NOMO-1 treated with dmso at 0.1 percent for 144 hours (cell line): ENCODE measurements around the gene SUPT20H.

Experiments
- DNase-seq: peaks from one replicate; lab custom pipeline; 2025; ENCODE audit not compliant: unreplicated experiment; lab: John Stamatoyannopoulos, UW

Gene SUPT20H

GRCh38 chr13:37009692-37010091 is 49.8 kb downstream of the SUPT20H start:
- DNase-seq, result no peak

GRCh38 chr13:37001921-37002250 is 57.6 kb downstream of the SUPT20H start:
- no peak for DNase-seq

- DNase-seq, result peak; percentile 73
Measured at GRCh38 chr13:36999054-36999714, 60.3 kb downstream of the SUPT20H start, which contains the start of gene ALG5. TSS of gene ALG5 (minus strand) at chr13:36999340. CDS start at chr13:36999300, 40 bp downstream.

GRCh38 chr13:36998624-36999041 is 60.9 kb downstream of the SUPT20H start:
- DNase-seq, result no peak

- DNase-seq, result no peak
Measured at GRCh38 chr13:36997716-36998427, 61.6 kb downstream of the SUPT20H start.

GRCh38 chr13:36992362-36992761 is 67.1 kb downstream of the SUPT20H start:
- DNase-seq, result no peak

GRCh38 chr13:36986462-36987240 is 72.8 kb downstream of the SUPT20H start:
- DNase-seq, result no peak

GRCh38 chr13:36981156-36981743 is 78.2 kb downstream of the SUPT20H start:
- no peak for DNase-seq

- no peak for DNase-seq
Measured at GRCh38 chr13:36979361-36980050, 80.0 kb downstream of the SUPT20H start.

- DNase-seq, result no peak
Measured at GRCh38 chr13:36975172-36975571, 84.3 kb downstream of the SUPT20H start.

- DNase-seq, result no peak
Measured at GRCh38 chr13:36973621-36974295, 85.7 kb downstream of the SUPT20H start.

- no peak for DNase-seq
Measured at GRCh38 chr13:36973009-36973408, 86.5 kb downstream of the SUPT20H start.

- DNase-seq, result no peak
Measured at GRCh38 chr13:36966404-36966803, 93.1 kb downstream of the SUPT20H start.

- no peak for DNase-seq
Measured at GRCh38 chr13:36965767-36966166, 93.7 kb downstream of the SUPT20H start.

GRCh38 chr13:36959456-36960116 is 99.9 kb downstream of the SUPT20H start:
- DNase-seq, result no peak
